HG02973 (cell line): ENCODE measurements around the gene HDLBP.

Source experiments
- ATAC-seq: cut with Tn5 transposase; IDR thresholded peaks from one replicate; pipeline ENCODE4 v1.9.1; 2021; ENCODE audit warnings: moderate library complexity; ENCODE audit not compliant: unreplicated experiment

The HDLBP gene

DNA sequence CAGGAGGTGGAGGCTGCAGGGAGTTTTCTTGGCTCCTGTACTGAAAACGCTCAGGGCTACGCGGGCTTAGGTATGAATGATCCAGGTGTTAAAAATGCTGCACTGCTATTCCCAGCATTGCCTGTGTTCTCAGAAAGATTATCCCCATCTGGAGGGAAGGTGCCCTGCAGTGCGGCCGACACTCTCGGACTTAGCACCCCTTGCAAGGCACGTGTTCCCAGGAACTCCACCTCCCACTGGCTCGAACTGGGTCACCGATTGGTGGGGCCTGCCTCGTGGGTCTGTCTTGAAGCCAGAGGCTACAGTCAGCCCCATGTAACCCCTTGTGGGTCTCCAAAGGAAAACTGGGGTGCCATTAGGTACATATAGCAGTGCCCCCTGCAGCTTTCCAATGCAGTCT, 101.3 kb downstream of the HDLBP start:
- ATAC-seq = no peak

DNA sequence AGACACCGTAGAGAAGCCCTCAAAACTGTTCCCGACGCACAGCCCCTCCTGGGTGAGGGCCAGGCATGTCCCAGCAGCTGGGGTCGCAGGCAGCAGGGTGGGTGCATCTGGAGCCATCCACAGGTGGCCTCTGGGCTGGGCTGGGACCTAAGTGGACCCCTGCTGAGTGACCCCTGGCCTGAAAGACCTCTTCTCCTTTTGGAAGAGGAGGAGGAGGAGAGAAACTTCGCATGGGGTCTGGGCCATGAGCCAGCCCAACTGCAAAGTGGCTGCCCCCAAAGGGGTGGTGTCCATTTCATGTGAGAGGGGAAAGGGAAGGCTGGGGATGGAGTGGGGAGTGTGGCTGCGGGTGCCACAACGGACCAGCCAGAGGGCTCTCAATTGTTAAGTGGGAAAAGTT, 101.9 kb downstream of the HDLBP start:
- ATAC-seq = no peak

DNA sequence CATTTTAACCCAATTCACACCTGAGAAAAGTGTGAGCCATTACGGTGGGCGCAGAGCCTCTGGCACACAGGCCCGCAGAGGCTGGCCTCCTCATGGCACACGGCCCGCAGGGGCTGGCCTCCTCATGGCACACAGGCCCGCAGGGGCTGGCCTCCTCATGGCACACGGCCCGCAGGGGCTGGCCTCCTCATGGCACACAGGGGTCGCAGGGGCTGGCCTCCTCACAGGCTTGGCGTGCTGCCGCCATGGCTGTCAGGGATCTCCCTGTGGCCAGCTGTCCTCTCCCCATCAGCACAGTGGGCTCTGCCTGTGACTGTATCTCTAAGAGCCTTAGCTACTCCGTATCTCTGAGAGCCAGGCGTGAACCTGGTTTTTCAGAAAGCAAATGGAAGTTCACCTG, 102.4 kb downstream of the HDLBP start:
- no peak for ATAC-seq

DNA sequence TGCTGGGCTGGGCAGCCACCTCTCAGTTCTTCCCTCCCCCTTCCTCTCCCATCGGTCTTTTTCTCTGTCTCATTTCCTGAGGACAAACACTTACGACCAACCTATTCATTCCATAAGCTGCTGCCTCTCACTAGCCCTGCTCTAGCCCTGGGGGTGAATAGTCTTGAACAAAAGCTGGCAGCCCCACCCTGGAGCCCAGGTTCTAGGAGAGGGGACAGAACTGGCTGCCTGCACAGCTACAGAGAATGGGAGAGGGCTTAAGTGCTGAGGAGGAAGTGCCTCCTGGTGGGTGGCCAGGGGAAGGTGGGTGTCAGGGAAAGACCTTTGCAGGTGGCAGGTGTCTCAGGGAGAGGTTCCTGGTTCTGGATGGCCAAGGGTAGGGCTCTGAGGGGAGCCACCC, 104.2 kb downstream of the HDLBP start:
- ATAC-seq = no peak

DNA sequence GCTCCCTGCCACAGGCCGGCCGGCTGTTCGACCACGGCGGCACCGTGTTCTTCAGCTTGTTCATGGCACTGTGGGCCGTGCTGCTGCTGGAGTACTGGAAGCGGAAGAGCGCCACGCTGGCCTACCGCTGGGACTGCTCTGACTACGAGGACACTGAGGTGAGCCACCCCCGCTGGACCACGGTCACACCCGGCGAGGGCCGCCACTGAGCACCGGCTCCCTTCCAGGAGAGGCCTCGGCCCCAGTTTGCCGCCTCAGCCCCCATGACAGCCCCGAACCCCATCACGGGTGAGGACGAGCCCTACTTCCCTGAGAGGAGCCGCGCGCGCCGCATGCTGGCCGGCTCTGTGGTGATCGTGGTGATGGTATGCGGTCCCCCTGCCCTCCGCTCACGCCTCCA, 106.2 kb downstream of the HDLBP start:
- no peak for ATAC-seq

DNA sequence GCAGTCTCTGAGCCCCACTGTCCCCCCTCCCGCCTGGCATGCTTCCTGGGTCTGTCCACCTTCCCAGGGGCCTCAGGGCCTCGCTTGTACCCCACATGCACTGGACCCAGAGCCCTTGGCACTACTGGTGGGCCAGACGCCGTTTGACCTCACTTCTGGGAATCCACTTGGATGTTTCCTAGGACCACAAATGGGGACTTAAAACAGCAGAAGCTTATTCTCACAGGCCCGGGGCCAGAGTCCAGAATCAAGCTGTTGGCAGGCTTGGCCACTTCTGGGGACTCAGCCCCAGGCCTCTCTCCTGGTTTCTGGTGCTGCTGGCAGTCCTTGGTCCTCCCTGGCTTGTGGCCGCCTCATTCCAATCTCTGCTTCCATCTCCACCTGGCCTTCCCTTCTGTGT, 107.4 kb downstream of the HDLBP start:
- ATAC-seq = no peak

DNA sequence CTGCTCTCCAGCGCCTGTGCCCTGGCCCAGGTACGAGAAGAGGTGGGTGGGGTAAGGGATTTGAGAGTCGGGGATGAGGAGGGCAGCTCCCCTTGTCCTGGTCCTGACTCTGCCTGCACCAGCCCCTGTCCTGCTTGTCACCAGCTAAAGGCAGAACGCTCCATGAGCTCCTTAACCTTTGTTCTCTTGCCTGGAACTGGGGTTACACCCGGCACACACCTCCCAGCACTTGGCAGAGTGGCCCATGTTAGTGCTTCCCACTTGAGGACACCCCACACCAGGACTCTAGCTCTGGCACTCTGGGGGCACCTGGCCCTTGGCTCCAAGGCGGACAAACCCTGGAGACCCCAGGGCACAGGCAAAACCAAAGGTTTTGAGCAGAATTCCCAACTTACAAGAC, 107.8 kb downstream of the HDLBP start:
- no peak for ATAC-seq

DNA sequence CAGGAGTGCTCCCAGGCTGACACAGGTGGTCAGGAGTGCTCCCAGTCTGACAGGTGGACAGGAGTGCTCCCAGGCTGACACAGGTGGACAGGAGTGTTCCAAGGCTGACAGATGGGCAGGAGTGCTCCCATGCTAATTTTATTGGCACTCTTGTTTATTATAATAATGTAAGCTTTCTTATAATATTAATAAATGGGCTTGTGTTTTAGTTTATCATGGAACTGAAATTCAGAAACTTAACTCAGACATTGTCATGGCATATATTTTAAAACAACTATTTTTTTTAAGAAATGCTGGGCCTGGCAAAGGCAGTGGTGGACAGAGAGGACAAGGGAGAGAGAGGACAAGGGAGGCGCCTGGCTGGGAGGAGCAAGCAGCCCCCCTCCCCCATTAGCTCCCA, 108.3 kb downstream of the HDLBP start:
- ATAC-seq = no peak

DNA sequence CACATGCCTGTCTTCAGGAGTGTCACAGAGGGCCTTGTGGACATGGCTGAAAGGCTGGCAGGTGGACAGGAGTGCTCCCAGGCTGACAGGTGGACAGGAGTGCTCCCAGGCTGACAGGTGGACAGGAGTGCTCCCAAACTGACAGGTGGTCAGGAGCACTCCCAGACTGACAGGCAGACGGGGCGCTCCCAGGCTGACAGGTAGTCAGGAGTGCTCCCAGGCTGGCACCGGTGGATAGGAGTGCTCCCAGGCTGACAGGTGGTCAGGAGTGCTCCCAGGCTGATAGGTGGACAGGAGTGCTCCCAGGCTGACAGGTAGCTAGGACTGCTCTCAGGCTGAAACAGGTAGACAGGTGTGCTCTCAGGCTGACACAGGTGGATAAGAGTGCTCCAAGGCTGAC, 110.4 kb downstream of the HDLBP start:
- ATAC-seq = no peak

DNA sequence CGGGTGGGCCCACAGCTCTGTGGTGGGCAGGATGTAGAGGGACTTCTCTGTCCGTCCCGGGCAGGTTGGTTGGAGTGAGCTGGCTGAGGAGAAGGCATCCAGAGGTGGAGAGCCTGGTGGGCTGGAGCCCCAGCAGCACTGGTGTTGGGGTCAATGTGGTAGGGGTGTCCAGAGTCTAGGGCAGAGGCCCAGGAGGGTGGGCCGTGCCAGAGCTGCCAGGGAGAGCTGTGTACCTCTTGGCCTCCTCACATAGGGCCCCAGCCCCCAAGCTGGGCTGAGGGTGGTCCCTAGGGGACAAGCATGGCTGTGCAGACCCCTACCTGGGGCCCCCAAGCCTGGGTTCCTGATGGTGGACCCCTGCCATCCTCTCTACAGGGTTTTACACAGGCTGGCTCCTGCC, 111.0 kb downstream of the HDLBP start:
- no peak for ATAC-seq

DNA sequence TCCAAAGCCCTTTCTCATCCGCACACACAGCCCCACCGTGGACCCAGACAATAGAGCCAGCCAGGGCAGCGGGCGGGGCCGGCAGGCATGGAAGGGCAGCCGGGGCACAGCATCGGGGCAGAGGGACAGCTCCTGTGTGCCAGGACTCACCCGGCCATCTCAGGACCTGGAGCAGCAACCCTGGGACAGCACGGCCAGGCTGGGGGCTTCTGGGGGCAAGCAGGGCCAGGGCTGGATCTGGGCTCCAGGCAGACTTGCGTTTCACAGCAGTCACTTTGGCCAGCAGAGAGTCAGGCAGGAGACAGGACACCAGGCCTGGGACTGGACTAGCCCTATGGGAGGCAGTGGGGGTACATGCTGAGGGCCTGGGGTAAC, 111.5 kb downstream of the HDLBP start:
- no peak for ATAC-seq

DNA sequence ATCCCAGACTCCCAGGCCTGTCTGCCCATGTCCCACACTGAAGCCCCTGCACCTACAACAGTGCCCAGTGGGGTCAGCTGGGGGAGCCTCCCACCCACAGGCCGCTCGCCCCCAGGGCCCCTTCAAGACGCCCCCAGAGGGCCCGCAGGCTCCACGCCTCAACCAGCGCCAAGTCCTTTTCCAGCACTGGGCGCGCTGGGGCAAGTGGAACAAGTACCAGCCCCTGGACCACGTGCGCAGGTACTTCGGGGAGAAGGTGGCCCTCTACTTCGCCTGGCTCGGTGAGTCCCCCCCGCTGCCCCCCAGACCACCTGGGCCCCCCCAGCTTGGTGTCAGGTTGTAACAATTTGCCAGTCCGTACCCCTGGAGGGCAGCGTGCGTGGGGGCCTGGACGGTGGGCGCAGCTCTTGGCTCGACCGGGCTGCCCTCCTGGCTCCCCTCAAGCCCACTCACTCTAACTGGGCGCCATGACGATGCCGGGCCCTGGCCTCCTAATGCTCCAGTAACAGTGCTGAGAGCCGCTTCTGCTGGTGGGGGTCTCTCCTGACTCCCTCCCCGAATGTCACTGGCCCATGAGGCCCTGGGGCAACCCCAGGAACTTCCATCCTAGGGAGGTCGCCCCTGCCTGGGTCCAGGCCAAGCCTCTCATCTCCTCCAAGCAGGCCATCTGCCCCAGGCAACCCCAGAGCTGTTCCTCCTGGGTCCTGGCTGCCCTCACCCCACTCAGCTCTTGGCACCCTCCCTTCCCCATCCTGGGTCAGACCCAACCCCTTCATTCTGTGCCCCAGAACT, 112.1 kb downstream of the HDLBP start:
- no peak for ATAC-seq

DNA sequence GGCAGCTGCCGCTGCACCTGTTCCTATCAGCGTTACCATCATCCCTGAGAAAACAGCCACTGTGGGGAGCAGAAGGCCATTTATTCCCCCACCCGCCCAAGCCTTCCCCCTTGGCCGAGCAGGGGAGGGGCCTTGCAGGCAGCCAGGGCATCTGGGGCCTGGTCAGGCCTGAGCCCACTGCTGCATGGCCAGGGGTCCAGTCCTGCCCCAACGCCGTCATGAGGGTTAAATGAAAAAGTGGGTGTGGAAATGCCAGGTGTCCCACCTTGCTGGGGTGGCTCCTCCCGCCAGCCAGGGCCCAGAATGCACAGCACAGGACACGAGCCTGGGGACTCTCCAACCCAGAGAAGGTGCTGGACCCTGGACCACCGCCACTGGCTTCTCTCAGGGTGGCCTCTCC, 112.8 kb downstream of the HDLBP start:
- ATAC-seq = no peak

DNA sequence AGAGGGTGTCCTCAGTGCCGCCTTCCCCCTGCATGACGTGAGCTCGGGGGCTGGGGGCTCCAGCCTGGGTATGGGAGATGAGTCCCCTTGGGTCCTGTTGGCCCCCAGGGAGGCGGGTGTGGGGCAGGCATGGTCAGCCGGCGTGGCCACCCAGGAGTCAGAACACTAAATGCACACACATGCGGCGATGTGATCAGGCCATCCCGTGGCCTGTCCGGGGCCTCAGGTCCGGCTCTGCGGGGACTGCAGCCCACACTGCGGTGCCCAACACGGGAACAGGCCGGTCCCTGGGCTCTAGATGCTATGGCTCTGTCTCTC, 113.2 kb downstream of the HDLBP start:
- no peak for ATAC-seq

DNA sequence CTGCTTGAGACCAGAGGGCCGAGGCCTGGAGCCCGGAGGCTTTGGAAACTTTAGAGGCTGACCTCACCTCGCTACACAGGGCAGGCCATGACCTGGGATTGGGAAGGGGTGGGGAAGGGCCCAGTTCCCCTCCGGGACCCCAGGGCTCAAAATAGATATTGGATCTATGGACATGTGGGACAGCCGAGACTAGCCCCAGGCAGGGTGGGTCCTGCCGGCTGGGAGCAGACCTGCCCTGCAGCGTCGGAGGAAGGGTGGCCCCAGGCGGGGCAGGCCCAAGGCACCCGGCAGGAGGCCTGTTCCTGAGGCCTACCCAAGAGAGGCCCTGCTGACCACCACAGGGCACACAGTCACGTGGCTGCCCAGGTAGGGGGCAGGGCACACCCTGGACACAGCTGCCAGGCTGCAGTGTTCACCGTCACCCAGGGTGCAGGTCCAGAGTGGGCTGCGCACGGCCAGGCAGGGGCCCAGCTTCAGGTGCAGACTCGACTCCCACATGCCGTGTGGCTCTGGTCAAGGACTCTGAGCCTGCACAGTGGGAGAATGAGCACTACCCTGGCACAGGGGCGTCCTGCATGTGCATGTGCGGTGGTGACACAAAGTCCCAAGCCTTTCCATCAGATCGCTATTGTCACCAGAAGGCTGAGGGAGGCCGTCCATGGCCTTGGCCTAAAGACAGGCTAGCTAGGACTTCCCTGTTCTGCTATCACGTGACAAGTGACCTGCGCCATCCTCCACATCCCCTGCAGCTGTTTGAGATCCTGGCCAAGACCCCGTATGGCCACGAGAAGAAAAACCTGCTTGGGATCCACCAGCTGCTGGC, 113.8 kb downstream of the HDLBP start:
- ATAC-seq = no peak

DNA sequence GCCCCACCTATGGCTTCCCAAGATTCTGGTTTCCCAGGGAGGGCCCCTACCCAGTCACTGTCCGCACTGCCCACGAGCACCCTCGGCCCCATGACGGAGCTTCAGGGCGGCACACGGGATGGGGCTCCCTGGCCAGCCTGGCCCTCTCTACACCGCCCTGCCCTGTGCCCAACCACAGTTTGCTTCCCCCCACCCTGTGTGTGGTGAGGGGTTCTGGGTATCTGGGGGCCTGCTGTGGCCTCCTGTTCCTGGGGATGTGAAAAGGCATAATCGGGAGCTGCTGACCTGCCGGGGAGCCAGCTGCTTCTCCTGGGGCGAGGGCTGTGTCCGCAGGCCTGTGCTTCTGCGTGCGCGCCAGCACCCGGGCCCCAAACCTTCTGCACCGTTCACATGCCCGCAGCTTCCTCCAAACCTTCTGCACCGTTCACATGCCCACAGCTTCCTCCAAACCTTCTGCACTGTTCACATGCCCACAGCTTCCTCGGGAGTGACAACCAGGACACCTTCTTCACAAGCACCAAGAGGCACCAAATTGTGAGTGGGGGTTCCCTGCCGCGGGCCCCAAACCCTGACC, 114.6 kb downstream of the HDLBP start:
- ATAC-seq = no peak

DNA sequence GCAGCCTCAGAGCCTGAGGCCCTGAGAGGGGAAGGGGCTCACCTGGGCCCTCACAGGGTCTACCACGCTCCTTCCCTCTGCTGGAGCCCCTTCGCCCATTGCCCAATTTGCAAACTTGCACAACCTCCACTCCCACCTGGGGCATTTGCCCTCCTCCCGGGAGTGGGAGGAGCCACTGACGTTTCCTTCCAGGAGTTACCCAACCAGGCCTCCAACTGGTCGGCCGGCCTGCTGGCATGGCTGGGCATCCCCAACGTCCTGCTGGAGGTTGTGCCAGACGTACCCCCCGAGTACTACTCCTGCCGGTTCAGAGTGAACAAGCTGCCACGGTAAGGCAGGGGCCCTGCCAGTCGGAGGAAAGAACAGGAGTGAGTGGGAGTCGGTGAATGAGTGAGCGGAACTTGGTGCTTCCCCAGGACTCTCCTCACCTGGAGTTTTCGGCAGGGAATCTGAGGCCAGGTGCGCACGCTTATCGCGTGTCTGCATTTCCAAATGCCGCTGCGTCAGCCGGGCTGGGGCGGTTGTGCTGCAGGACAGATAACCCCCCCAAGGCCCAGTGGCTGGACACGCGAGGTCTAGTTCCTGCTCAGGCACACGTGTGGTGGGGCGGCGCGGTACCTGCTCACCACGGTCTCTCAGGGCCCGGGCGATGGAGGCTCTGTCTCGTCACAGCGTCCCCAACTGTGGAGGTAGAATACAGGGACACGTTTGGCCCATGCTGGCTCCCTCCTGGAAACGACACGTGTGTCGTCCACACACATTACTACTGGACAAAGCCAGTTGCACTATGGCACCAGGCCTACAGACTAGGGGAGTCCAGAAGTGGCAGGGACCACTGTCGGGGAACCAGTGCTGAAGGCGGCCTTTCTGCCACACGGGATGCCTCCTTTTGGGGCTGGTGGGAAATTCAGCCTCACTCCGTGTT, 115.3 kb downstream of the HDLBP start:
- no peak for ATAC-seq

DNA sequence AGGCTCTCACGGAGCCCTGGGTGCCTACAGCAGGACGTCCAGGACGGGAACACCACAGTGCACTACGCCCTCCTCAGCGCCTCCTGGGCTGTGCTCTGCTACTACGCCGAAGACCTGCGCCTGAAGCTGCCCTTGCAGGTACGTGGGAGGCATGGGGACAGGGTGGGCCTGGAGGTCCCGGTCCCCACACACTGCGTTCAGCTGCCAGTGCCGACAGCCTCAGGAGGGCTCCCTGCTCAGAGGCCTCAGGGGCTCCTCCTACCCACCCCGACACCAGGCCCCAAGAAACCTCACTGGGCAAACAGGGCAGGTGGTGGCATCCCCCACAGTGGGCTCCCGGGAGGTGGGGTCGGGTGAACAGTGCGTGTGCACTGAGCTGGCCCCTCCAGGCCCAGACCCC, 116.2 kb downstream of the HDLBP start:
- no peak for ATAC-seq

DNA sequence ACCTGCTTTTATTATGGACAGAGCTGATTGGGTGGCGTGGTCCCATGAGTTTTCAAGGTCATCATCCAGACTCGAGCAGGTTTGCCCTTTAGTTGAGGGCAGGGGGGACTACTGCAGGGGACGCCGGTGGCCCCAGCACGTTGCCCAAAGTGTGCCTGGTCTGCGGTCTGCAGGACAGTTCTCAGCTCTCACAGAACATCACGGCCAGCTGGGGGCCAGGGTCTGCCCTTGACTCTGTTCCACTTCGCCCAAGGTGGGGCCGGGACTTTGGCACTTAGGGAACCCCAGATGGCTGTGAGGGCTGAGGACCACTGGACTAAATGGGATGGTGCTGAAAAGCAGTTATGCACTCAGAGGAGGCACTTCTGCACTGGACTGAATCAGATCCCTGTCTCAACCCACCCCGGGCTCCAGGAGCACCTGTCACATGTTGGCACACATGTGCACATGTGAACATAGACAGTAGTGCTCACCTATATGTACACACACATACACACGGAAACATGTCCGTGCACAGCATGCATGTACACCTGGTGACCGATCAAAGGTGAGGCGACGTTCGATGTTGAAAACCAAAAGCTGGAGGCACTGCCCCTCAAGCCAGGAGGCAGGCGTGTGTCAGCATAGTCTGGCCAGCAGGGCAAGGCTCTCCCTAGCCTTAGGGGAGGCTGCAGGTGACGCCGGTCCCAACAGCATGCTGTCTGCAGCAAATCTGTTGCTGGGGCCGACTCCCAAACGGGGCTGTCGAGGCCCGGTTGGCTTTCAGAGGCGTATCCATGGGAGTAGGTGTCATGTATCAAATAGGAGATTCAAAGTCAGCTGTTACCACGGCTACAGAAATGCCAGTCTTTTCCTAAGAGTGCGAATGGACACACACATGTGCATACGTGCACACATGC, 116.8 kb downstream of the HDLBP start:
- no peak for ATAC-seq

DNA sequence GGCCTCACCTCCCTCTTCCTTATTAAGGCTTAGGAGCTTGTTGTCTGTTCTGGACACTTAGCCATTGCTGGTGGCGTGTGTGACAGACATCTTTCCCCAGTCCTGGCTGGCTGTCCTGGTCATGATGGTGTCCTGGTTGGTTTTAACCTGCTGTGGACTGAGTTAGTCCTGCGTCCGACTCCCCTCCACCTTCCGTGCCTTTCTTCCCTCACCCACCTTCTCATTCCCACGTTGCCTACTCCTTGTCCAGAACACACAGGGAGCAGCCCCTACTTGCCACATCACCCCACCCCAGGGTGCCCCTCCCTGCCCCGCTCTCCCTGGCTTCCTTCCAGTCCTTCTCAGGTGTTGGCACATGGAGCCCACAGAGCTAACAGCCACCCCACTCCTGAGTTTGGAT, 117.5 kb downstream of the HDLBP start:
- no peak for ATAC-seq
